ENCODE data around the gene EXOC5.

The EXOC5 gene, protein sequence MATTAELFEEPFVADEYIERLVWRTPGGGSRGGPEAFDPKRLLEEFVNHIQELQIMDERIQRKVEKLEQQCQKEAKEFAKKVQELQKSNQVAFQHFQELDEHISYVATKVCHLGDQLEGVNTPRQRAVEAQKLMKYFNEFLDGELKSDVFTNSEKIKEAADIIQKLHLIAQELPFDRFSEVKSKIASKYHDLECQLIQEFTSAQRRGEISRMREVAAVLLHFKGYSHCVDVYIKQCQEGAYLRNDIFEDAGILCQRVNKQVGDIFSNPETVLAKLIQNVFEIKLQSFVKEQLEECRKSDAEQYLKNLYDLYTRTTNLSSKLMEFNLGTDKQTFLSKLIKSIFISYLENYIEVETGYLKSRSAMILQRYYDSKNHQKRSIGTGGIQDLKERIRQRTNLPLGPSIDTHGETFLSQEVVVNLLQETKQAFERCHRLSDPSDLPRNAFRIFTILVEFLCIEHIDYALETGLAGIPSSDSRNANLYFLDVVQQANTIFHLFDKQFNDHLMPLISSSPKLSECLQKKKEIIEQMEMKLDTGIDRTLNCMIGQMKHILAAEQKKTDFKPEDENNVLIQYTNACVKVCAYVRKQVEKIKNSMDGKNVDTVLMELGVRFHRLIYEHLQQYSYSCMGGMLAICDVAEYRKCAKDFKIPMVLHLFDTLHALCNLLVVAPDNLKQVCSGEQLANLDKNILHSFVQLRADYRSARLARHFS

DNA sequence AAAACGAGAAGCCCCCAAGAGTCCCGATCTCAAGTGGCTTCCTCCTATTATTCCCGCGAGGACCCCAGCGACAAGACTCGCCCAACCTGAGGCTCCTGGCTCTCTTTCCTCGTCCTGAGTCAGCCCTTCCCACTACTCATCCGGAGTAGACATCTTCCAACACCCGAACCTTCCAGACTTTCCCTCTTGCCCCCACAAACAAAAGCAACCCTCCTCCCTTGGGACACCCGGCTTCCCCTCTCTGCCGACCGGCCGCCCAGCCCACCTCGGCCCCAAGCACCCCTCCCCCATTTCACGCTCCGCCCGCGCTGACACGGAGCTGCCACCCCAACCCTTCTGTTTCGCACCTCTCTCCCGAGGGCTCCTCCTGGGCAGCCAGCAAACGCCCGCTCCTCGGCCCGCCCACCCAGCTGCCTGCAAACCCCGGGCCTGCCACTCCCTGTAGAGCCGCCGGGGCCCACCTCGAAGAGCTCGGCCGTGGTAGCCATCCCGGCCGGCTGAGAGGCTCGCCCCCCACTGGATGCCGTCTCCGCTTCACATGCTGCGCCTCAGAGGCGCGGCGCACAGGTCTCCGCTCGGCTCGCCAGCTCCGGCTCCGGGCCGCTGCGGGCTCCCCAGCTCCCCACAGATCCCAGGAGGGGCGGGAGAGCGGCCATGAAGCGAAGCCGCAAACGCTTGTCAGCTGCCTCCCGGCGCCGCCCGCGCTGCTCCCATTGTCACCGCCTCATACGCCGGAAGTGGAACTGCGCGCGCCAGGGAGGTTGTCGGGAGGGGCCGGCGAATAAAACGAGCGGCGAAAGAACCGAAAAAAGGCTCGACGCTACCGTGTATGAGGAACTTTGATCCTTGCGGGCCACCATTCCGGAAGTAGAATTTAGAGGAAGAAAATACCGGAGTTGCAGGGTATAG is at the start of gene EXOC5, which contains the start of gene AP5M1:
Gene EXOC5, minus strand, starts transcription at position 745 of the 909 bp plus-strand sequence. Its CDS starts 257 bp downstream, at position 488.
Gene AP5M1, plus strand, starts transcription at position 811 of the 909 bp plus-strand sequence. CDS start 344 bp downstream, outside the sequence.
- Histone ChIP-seq H3K27me3 (replicated peaks; ENCODE audit: control insufficient read depth, insufficient read depth, low read length) (no peaks in the 10 kb centered on the region), H3K4me3 (replicated peaks; ENCODE audit: low read depth, low read length) (peak within 1 kb of the TSS; percentile 86), H3K36me3 (ENCODE audit: control insufficient read depth, insufficient read depth, low read length) (no peaks in the 10 kb centered on the region)
- DNase-seq (ENCODE audit: extremely low read depth, insufficient read length) = peak; percentile 94
- TF ChIP-seq CTCF (IDR thresholded peaks at IDR 0.05; ENCODE audit: insufficient read depth, low read length, poor library complexity, severe bottlenecking) = no peak

- TF ChIP-seq CTCF (IDR thresholded peaks at IDR 0.05; ENCODE audit: insufficient read depth, low read length, poor library complexity, severe bottlenecking) = peak; percentile 84
- H3K36me3 ChIP-seq (ENCODE audit: control insufficient read depth, insufficient read depth, low read length) = no peaks in the 10 kb centered on the region
- DNase-seq (ENCODE audit: extremely low read depth, insufficient read length) = peak; percentile 8
Observed at GRCh38 chr14:57317248-57317833, 48.6 kb upstream of the EXOC5 start.

DNA sequence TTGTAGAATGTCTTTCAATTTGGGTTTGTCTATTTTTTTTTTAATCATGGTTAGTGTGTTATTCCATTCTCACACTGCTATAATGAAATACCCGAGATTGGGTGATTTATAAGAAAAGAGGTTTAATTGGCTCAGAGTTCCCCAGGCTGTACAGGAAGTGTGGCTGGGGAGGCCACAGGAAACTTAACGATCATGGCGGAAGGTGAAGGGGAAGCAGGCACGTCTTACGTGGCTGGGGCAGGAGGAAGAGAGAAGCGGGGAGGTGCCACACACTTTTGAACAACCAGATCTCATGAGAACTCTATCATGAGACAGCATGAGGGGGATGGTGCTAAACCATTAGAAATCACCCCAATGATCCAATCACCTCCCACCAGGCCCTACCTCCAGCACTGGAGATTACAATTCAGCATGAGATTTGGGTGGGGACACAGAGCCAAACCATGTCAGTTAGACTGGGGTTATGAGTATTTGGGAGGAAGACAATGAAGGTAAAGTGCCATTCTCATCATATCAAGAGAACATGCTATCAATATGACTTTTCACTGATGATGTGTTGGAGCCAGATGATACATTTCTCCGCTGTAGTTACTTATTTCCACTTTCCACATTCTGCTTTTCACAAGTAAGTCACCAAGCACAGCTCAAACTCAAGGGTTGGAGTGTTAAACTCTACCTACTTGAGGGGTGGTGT is 45.8 kb upstream of the EXOC5 start:
- H3K36me3 ChIP-seq (ENCODE audit: control insufficient read depth, insufficient read depth, low read length) = no peaks in the 10 kb centered on the region

More at GRCh38 chr14:57317248-57317833, 48.6 kb upstream of the EXOC5 start:
- H3K27me3 ChIP-seq (replicated peaks; ENCODE audit: control insufficient read depth, insufficient read depth, low read length) = no peaks in the 10 kb centered on the region
- H3K4me3 ChIP-seq (replicated peaks; ENCODE audit: low read depth, low read length) = no peak overlapping the region

DNA sequence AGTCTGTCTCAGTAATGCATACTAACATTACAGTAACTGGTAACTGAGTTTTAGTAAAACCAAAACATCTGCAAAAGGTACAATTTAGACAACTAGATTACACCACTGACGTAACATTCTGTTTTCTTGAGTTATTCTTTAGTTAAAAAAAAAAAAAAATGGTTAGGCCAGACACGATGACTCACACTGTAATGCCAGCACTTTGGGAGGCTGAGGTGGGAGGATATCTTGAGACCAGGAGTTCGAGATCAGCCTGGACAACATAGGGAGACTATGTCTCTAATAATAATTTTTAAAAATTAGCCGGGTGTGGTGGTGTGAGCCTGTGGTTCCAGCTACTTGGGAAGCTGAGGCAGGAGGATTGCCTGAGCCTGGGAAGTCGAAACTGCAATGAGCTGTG is 34.2 kb upstream of the EXOC5 start:
- H3K4me3 ChIP-seq (replicated peaks; ENCODE audit: low read depth, low read length) = no peak overlapping the region
- no peaks in the 10 kb centered on the region for H3K36me3 ChIP-seq (ENCODE audit: control insufficient read depth, insufficient read depth, low read length)
- no peak for DNase-seq (ENCODE audit: extremely low read depth, insufficient read length)
- no peak for TF ChIP-seq CTCF (IDR thresholded peaks at IDR 0.05; ENCODE audit: insufficient read depth, low read length, poor library complexity, severe bottlenecking)
- no peaks in the 10 kb centered on the region for H3K27me3 ChIP-seq (replicated peaks; ENCODE audit: control insufficient read depth, insufficient read depth, low read length)

More for the DNA sequence above, 45.8 kb upstream of the EXOC5 start:
- no peak for DNase-seq (ENCODE audit: extremely low read depth, insufficient read length)
- H3K4me3 ChIP-seq (replicated peaks; ENCODE audit: low read depth, low read length) = no peak overlapping the region
- H3K27me3 ChIP-seq (replicated peaks; ENCODE audit: control insufficient read depth, insufficient read depth, low read length) = no peaks in the 10 kb centered on the region
- TF ChIP-seq CTCF (IDR thresholded peaks at IDR 0.05; ENCODE audit: insufficient read depth, low read length, poor library complexity, severe bottlenecking) = no peak

All from GM06990 (cell line).